ENCODE data around the gene PEX11A. TPM values are rescaled to one million over a fixed set of nuclear protein-coding genes. Genes with fewer than 3 reads are reported as not detected.

The PEX11A gene
- total RNA-seq, 1 donor from 2014 or later, result 14.5 TPM

Small RNA genes within 50 kb of the gene (small RNA-seq; reads per million reads assigned to genes)
- gene RNU6-132P, result not detected

Other genes starting within 250 kb of the PEX11A start
- 2.7 TPM for gene RHCG, start 194.2 kb downstream of the PEX11A start, total RNA-seq
- gene TICRR, start 115.3 kb downstream of the PEX11A start, total RNA-seq, result 0.62 TPM
- gene KIF7, start 35.3 kb downstream of the PEX11A start, total RNA-seq, result 5.1 TPM
- 0.47 TPM for gene PLIN1, start 11.4 kb downstream of the PEX11A start, total RNA-seq
- gene WDR93, start 57 bp upstream of the PEX11A start, total RNA-seq, result 0.31 TPM
- 1.6 TPM for gene MESP1, start 60.5 kb upstream of the PEX11A start, total RNA-seq
- not detected for gene MESP2, start 85.6 kb upstream of the PEX11A start, total RNA-seq
- 0.16 TPM for gene ANPEP, start 124.1 kb upstream of the PEX11A start, total RNA-seq
- gene AP3S2, start 203.2 kb upstream of the PEX11A start, total RNA-seq, result 47.7 TPM
- gene ARPIN, start 222.2 kb upstream of the PEX11A start, total RNA-seq, result 15.9 TPM